GM18951 (cell line): ENCODE measurements around the gene TAF11L3.

Source experiments
- POLR2A ChIP-seq: IDR thresholded peaks from 4 replicates; pipeline ENCODE4 v1.6.1; 2011; ENCODE audit warnings: mild to moderate bottlenecking; ENCODE audit not compliant: insufficient read length, insufficient read depth; ENCODE audit errors: extremely low read depth
- in situ Hi-C: fragments of 300-500 bp; cut with MboI; formaldehyde crosslinking; loops from one replicate; pipeline ENCODE4 v1.12.0; 2022; ENCODE audit warnings: low sequenced_read_pairs, mixed read lengths, inconsistent platforms; ENCODE audit not compliant: unreplicated experiment

TAF11L3 gene

GRCh38 chr5:17518067-17518466 is at the start of gene TAF11L3:
TAF11L3 (plus strand) TSS chr5:17518367.
- in situ Hi-C loops = loop anchor here (10.0 kb wide), 1 partner anchor 107 kb away; no protein-coding TSS in a partner anchor

GRCh38 chr5:17470064-17470463 is 48.1 kb upstream of the TAF11L3 start:
- in situ Hi-C loops = no loop called here
- TF ChIP-seq POLR2A = no peak

GRCh38 chr5:17475064-17475463 is 43.1 kb upstream of the TAF11L3 start:
- in situ Hi-C loops = loop anchor here (25.0 kb wide), 1 partner anchor 837 kb away; no protein-coding TSS in a partner anchor

DNA sequence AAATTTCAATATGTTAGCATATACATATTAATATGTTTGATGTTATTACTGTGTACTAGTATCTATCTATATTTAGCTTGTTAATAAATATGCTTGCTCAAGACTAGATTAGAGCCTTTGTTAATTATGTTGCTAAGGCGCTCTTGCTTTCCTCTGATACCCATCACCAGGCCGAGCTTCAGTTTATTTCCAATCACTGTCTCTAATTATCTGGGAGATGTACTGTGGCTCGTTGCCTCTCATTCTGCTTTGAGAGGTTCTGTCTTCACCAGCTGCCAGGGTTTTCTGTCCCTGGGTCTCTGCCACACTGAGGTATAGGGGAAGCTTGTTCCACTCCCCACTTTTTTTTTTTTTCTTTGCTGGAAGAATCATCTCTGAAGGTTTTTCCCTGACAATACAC is 41.1 kb upstream of the TAF11L3 start:
- in situ Hi-C loops = loop anchor here (25.0 kb wide), 1 partner anchor 835 kb away; no protein-coding TSS in a partner anchor
- TF ChIP-seq POLR2A = no peak

- TF ChIP-seq POLR2A = no peak
- in situ Hi-C loops = loop anchor here (25.0 kb wide), 1 partner anchor 835 kb away; no protein-coding TSS in a partner anchor
Observed at GRCh38 chr5:17477573-17478265, 40.4 kb upstream of the TAF11L3 start.

- in situ Hi-C loops = loop anchor here (25.0 kb wide), 1 partner anchor 831 kb away; no protein-coding TSS in a partner anchor
- TF ChIP-seq POLR2A = no peak
Observed at GRCh38 chr5:17481378-17481777, 36.8 kb upstream of the TAF11L3 start.

DNA sequence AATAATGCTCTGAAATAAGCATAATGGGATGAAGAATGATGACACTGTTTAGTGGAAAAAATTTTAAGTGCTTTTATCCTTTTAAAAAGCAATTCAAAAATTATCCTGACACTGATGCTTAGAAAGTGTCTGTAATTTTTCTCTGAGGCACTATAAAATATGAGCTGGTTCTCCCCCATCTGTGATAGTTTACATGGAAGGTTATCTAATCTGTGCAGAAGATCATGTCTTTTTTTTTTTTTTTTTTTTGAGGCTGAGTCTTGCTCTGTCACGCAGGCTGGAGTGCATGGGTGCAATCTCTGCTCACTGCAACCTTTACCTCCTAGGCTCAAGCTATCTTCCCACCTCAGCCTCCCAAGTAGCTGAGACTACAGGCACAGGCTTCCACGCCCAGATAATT is 35.4 kb upstream of the TAF11L3 start:
- in situ Hi-C loops = loop anchor here (25.0 kb wide), 1 partner anchor 830 kb away; no protein-coding TSS in a partner anchor
- no peak for TF ChIP-seq POLR2A

GRCh38 chr5:17486464-17487173 is 31.5 kb upstream of the TAF11L3 start:
- in situ Hi-C loops = loop anchor here (25.0 kb wide), 1 partner anchor 826 kb away; no protein-coding TSS in a partner anchor

DNA sequence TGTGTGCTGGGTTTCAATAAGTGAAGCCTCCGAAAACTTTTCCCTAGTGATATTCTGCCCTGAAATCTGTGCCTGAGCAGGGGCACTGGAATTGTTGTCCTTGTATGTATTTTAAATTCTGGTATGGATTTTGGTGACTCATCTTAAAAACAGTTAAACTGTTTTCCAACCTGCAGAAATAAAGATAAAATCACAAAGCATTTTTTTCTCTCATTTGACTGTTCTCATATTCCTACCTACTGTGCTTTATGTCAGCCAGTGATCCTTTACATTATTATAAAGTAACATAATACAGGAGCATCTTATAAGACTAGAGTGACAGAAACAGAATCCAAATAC is 31.0 kb upstream of the TAF11L3 start:
- no peak for TF ChIP-seq POLR2A
- in situ Hi-C loops = loop anchor here (25.0 kb wide), 1 partner anchor 825 kb away; no protein-coding TSS in a partner anchor

- in situ Hi-C loops = loop anchor here (25.0 kb wide), 1 partner anchor 821 kb away; no protein-coding TSS in a partner anchor
Observed at GRCh38 chr5:17491257-17491656, 26.9 kb upstream of the TAF11L3 start.

DNA sequence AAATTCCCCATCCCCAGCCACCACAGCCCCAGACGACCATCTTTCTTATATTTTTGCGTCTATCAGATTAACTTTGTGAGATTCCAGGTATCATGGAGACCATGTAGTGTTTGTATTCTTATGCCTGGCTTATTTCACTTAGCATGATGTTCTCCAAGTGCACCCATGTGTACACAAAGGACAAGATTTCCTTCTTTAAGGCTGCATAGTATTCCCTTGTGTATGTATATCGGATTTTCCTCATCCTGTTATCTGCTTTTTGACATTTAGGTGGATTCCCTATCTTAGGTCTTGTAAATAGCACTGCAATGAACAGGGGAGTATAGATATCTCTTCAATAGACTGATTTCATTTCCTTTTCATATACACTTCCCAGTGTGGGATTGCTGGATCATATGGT is 25.4 kb upstream of the TAF11L3 start:
- no peak for TF ChIP-seq POLR2A
- in situ Hi-C loops = loop anchor here (25.0 kb wide), 1 partner anchor 820 kb away; no protein-coding TSS in a partner anchor

- TF ChIP-seq POLR2A = no peak
- in situ Hi-C loops = loop anchor here (25.0 kb wide), 1 partner anchor 815 kb away; no protein-coding TSS in a partner anchor
Observed at GRCh38 chr5:17497446-17497845, 20.7 kb upstream of the TAF11L3 start.

GRCh38 chr5:17497931-17498330 is 20.2 kb upstream of the TAF11L3 start, which contains the start of gene TAF11L2:
TAF11L2 (plus strand) TSS chr5:17498231.
- in situ Hi-C loops = loop anchor here (25.0 kb wide), 1 partner anchor 814 kb away; no protein-coding TSS in a partner anchor

- TF ChIP-seq POLR2A = no peak
- in situ Hi-C loops = loop anchor here (10.0 kb wide), 1 partner anchor 113 kb away; no protein-coding TSS in a partner anchor
Observed at GRCh38 chr5:17511775-17512325, 6.3 kb upstream of the TAF11L3 start.

- in situ Hi-C loops = loop anchor here (10.0 kb wide), 1 partner anchor 107 kb away; no protein-coding TSS in a partner anchor
Observed at GRCh38 chr5:17517526-17517925, 641 bp upstream of the TAF11L3 start.

DNA sequence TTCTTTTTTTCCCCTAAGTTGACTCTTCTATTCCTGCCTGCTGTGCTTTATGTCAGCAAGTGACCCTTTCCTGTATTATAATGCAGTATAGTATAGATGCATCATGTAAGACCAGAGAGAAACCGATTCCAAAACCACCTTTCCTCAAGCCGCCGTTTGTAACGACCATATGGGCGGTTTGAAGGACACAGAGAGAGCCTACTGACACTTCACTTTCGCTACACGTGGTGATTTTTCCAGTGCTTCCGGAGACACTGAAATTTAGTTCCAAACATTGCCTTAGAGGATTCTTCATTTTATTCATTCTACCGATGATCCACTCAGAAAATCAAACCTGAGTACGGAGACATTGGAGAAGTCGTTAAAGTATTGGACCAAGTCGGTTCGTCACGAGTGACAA is 1.3 kb downstream of the TAF11L3 start:
- in situ Hi-C loops = loop anchor here (10.0 kb wide), 1 partner anchor 105 kb away; no protein-coding TSS in a partner anchor

DNA sequence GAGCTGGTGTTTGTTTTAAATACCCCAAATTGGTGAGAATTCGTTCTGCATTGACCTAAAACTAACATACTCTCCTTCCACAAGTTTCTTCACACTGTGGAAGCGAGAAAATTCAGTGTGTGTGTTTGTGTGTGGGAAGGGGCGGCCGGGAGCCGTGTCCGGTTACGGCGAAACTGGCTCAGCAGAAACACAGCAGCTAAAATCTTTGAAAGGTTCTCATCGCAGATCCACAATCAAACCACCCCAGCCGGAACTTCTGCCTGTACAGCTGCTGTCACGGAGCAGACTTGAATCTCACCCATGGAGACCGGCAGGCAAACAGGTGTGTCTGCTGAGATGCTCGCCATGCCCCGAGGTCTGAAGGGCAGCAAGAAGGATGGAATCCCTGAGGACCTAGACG is 3.3 kb downstream of the TAF11L3 start, which contains the start of gene TAF11L4:
Gene TAF11L4, plus strand, starts transcription at position 301 of the 400 bp plus-strand sequence.
- in situ Hi-C loops = loop anchor here (10.0 kb wide), 1 partner anchor 83 kb away; the partner anchor contains the start of gene TAF11L11

- in situ Hi-C loops = loop anchor here (10.0 kb wide), 1 partner anchor 80 kb away; the partner anchor contains the start of gene TAF11L11
Observed at GRCh38 chr5:17524935-17525334, 6.8 kb downstream of the TAF11L3 start, which contains the start of gene TAF11L5. TAF11L5 (plus strand) TSS chr5:17525235.
